H1 (cell line): ENCODE results near the gene RBM6. TPM values are rescaled to one million over a fixed set of nuclear protein-coding genes. Genes with fewer than 3 reads are reported as not detected.

Experiments used
- CTCF ChIA-PET: fragments of 300-600 bp; sonication (Branson Sonifier 250); formaldehyde crosslinking; loops from one replicate; lab custom pipeline; 2021; ENCODE audit not compliant: partially characterized antibody; lab: Charles Lee
- POLR2A ChIA-PET: fragments of 300-600 bp; sonication (Branson Sonifier 250); formaldehyde crosslinking; loops from one replicate; lab custom pipeline; 2021; ENCODE audit warnings: inconsistent platforms; ENCODE audit not compliant: partially characterized antibody; lab: Charles Lee
- DNase-seq, 2 experiments: peaks; one replicate each; pipeline versions ENCODE4 v3.0.0 to v3.0.0-alpha.2; 2010 to 2022; ENCODE audit warnings: low spot score in 2 of 2, low read depth in 1 of 2, mixed read lengths in 1 of 2
- FAIRE-seq: peaks from 2 replicates; lab custom pipeline; 2011; peaks lifted over from hg19 to GRCh38; lab: Jason Lieb, UNC
- H2AFZ ChIP-seq: 2 replicates; pipeline ENCODE4 v1.8.1; 2012; ENCODE audit warnings: low read length, inconsistent platforms
- H2AK5ac ChIP-seq: 2 replicates; pipeline ENCODE4 v1.6.1; 2013; ENCODE audit warnings: low read depth, low read length
- H2BK120ac ChIP-seq: replicated peaks from 2 replicates; pipeline ENCODE3; 2013; ENCODE audit warnings: low read depth, low read length, inconsistent platforms
- H2BK12ac ChIP-seq: 2 replicates; pipeline ENCODE4 v1.6.1; 2013; ENCODE audit warnings: low read depth, low read length
- H2BK15ac ChIP-seq: 2 replicates; pipeline ENCODE4 v1.6.1; 2013; ENCODE audit warnings: low read length
- H2BK20ac ChIP-seq: 2 replicates; pipeline ENCODE4 v1.6.1; 2013; ENCODE audit warnings: low read length
- H2BK5ac ChIP-seq: 2 replicates; pipeline ENCODE4 v1.6.1; 2013; ENCODE audit warnings: low read depth, low read length
- H3K14ac ChIP-seq: 2 replicates; pipeline ENCODE4 v1.6.1; 2013; ENCODE audit warnings: inconsistent platforms; ENCODE audit not compliant: insufficient read length
- H3K18ac ChIP-seq: 2 replicates; pipeline ENCODE4 v1.6.1; 2013; ENCODE audit warnings: low read length; ENCODE audit errors: extremely low read depth
- H3K23ac ChIP-seq: 2 replicates; pipeline ENCODE4 v1.6.1; 2013; ENCODE audit warnings: inconsistent platforms; ENCODE audit not compliant: insufficient read length
- H3K23me2 ChIP-seq: 2 replicates; pipeline ENCODE4 v1.6.1; 2013; ENCODE audit warnings: low read depth, low read length
- H3K27ac ChIP-seq: 2 replicates; pipeline ENCODE4 v1.6.1; 2011; ENCODE audit warnings: low read depth, low read length, inconsistent platforms
- H3K27me3 ChIP-seq, 4 experiments: replicated peaks in 1 of 4; 1 replicate in 1 of 4; 2 replicates in 3 of 4; pipeline versions ENCODE4 v1.6.1 to v1.8.1; 2011 to 2013; ENCODE audit warnings: low read length in 3 of 4, mild to moderate bottlenecking in 3 of 4, inconsistent platforms in 2 of 4, mixed read lengths in 2 of 4, moderate library complexity in 1 of 4; ENCODE audit not compliant: control insufficient read depth in 3 of 4, insufficient read depth in 3 of 4; ENCODE audit errors: extremely low read depth in 1 of 4
- H3K36me3 ChIP-seq, 4 experiments: 2 replicates each; pipeline versions ENCODE4 v1.6.1 to v1.8.1; 2011 to 2013; ENCODE audit warnings: mild to moderate bottlenecking in 4 of 4, low read length in 3 of 4, moderate library complexity in 2 of 4, control low read depth in 1 of 4, inconsistent platforms in 1 of 4; ENCODE audit not compliant: insufficient read depth in 4 of 4, control insufficient read depth in 2 of 4
- H3K4ac ChIP-seq: replicated peaks from 2 replicates; pipeline ENCODE3; 2013; ENCODE audit warnings: low read length, low read depth, mixed read lengths, inconsistent platforms; ENCODE audit not compliant: insufficient read length
- H3K4me1 ChIP-seq, 4 experiments: replicated peaks in 1 of 4; 1 replicate in 1 of 4; 2 replicates in 3 of 4; pipeline versions ENCODE4 v1.6.1 to v1.8.1; 2011 to 2013; ENCODE audit warnings: low read length in 3 of 4, inconsistent platforms in 2 of 4, mixed read lengths in 1 of 4; ENCODE audit not compliant: insufficient read depth in 4 of 4, control insufficient read depth in 3 of 4
- H3K4me2 ChIP-seq, 2 experiments: 2 replicates each; pipeline versions ENCODE4 v1.6.1 to v1.8.1; 2011 to 2013; ENCODE audit warnings: low read depth in 2 of 2, low read length in 2 of 2, control low read depth in 1 of 2, inconsistent platforms in 1 of 2, mild to moderate bottlenecking in 1 of 2; ENCODE audit not compliant: insufficient read depth in 1 of 2
- H3K4me3 ChIP-seq, 4 experiments: fragments of 200-600, 300-600 bp in 1 of 4; sonication (generic), shearing (Covaris generic), sonication (Bioruptor Twin) in 1 of 4; 2 replicates each; pipeline versions ENCODE4 v1.5.1 to v1.8.1; 2011 to 2016; ENCODE audit warnings: low read length in 4 of 4, low read depth in 3 of 4, control low read depth in 2 of 4, inconsistent platforms in 2 of 4, mild to moderate bottlenecking in 2 of 4, mixed read lengths in 1 of 4, moderate library complexity in 1 of 4; ENCODE audit not compliant: insufficient read depth in 2 of 4; ENCODE audit errors: extremely low read depth in 1 of 4
- H3K56ac ChIP-seq: replicated peaks from 2 replicates; pipeline ENCODE3; 2013; ENCODE audit warnings: low read depth, mild to moderate bottlenecking, mixed read lengths, low read length, inconsistent platforms; ENCODE audit not compliant: insufficient read length
- H3K79me1 ChIP-seq: 2 replicates; pipeline ENCODE4 v1.6.1; 2013; ENCODE audit warnings: low read depth, low read length, control low read depth
- H3K79me2 ChIP-seq, 2 experiments: 2 replicates each; pipeline versions ENCODE4 v1.6.1 to v1.8.1; 2012 to 2013; ENCODE audit warnings: low read length in 2 of 2, mild to moderate bottlenecking in 2 of 2, inconsistent platforms in 1 of 2; ENCODE audit not compliant: insufficient read depth in 2 of 2, control insufficient read depth in 1 of 2
- H3K9ac ChIP-seq, 4 experiments: replicated peaks in 1 of 4; 1 replicate in 1 of 4; 2 replicates in 3 of 4; pipeline versions ENCODE4 v1.6.1 to v1.8.1; 2011 to 2013; ENCODE audit warnings: low read depth in 3 of 4, low read length in 3 of 4, control low read depth in 2 of 4, mild to moderate bottlenecking in 2 of 4, moderate library complexity in 2 of 4, inconsistent platforms in 1 of 4; ENCODE audit errors: extremely low read depth in 1 of 4
- H3K9me3 ChIP-seq, 2 experiments: 2 replicates each; pipeline versions ENCODE4 v1.6.1 to v1.8.1; 2012 to 2013; ENCODE audit warnings: mild to moderate bottlenecking in 2 of 2, moderate library complexity in 2 of 2, control low read depth in 1 of 2, inconsistent platforms in 1 of 2, low read depth in 1 of 2, low read length in 1 of 2, mixed read lengths in 1 of 2; ENCODE audit not compliant: insufficient read depth in 2 of 2
- H4K20me1 ChIP-seq, 2 experiments: replicated peaks in 1 of 2; 2 replicates each; pipeline versions ENCODE3 to v1.8.1; 2011 to 2013; ENCODE audit warnings: inconsistent platforms in 2 of 2, low read length in 2 of 2, mild to moderate bottlenecking in 1 of 2; ENCODE audit not compliant: insufficient read depth in 2 of 2, control insufficient read depth in 1 of 2
- H4K5ac ChIP-seq: 2 replicates; pipeline ENCODE4 v1.6.1; 2013; ENCODE audit warnings: low read length, low read depth, mixed read lengths, inconsistent platforms; ENCODE audit not compliant: insufficient read length
- H4K8ac ChIP-seq: 2 replicates; pipeline ENCODE4 v1.8.0; 2013; ENCODE audit warnings: mild to moderate bottlenecking, moderate library complexity, low read length, inconsistent platforms; ENCODE audit not compliant: insufficient read depth; ENCODE audit errors: extremely low read depth
- H4K91ac ChIP-seq: replicated peaks from 2 replicates; pipeline ENCODE3; 2013; ENCODE audit warnings: low read length, mixed read lengths, inconsistent platforms; ENCODE audit not compliant: insufficient read length
- ASH2L ChIP-seq: fragments of 200-600, 300-600 bp; sonication (generic); IDR thresholded peaks from one replicate; pipeline ENCODE4 v1.7.1; 2017; ENCODE audit warnings: low read length
- CHD2 ChIP-seq: IDR thresholded peaks from 2 replicates; pipeline ENCODE4 v1.6.1; 2012; ENCODE audit warnings: low read length, improper control_type of control experiment
- EGR1 ChIP-seq: IDR thresholded peaks from 2 replicates; pipeline ENCODE4 v1.6.1; 2011; ENCODE audit warnings: low read depth, low read length, borderline replicate concordance
- FOSL1 ChIP-seq: IDR thresholded peaks from 2 replicates; pipeline ENCODE4 v1.6.1; 2011; ENCODE audit warnings: mild to moderate bottlenecking, low read depth, low read length, moderate library complexity; ENCODE audit not compliant: insufficient read depth
- JUN ChIP-seq: IDR thresholded peaks from 2 replicates; pipeline ENCODE4 v1.6.1; 2011; ENCODE audit warnings: low read depth, mild to moderate bottlenecking, improper control_type of control experiment, low read length
- KDM4A ChIP-seq: IDR thresholded peaks from one replicate; pipeline ENCODE4 v1.7.1; 2012; ENCODE audit warnings: low read depth, mild to moderate bottlenecking, moderate library complexity, low read length, inconsistent platforms; ENCODE audit not compliant: severe bottlenecking
- RAD21 ChIP-seq, 2 experiments: IDR thresholded peaks in 1 of 2; conservative IDR thresholded peaks in 1 of 2; 2 replicates each; pipeline ENCODE4 v1.6.1; 2011; ENCODE audit warnings: low read depth in 2 of 2, low read length in 2 of 2, improper control_type of control experiment in 1 of 2, inconsistent platforms in 1 of 2, mild to moderate bottlenecking in 1 of 2, moderate library complexity in 1 of 2
- RFX5 ChIP-seq: IDR thresholded peaks from 2 replicates; pipeline ENCODE4 v1.6.1; 2011; ENCODE audit warnings: low read depth, low read length, improper control_type of control experiment, borderline replicate concordance
- SIN3A ChIP-seq, 2 experiments: IDR thresholded peaks in 1 of 2; conservative IDR thresholded peaks in 1 of 2; 2 replicates each; pipeline ENCODE4 v1.6.1; 2011 to 2012; ENCODE audit warnings: low read length in 2 of 2, improper control_type of control experiment in 1 of 2, low read depth in 1 of 2, mild to moderate bottlenecking in 1 of 2
- SIRT6 ChIP-seq: IDR thresholded peaks from one replicate; pipeline ENCODE4 v1.7.1; 2012; ENCODE audit warnings: low read length, inconsistent platforms
- SIX5 ChIP-seq: IDR thresholded peaks from 2 replicates; pipeline ENCODE4 v1.6.1; 2011; ENCODE audit warnings: mild to moderate bottlenecking, low read depth, low read length
- SRF ChIP-seq: IDR thresholded peaks from 2 replicates; pipeline ENCODE4 v1.6.1; 2011; ENCODE audit warnings: mild to moderate bottlenecking, low read depth, low read length, moderate library complexity
- TAF7 ChIP-seq: optimal IDR thresholded peaks from 2 replicates; pipeline ENCODE3; 2011; ENCODE audit warnings: low read depth, mild to moderate bottlenecking, inconsistent platforms, low read length, moderate library complexity, borderline replicate concordance
- TCF12 ChIP-seq: IDR thresholded peaks from 2 replicates; pipeline ENCODE4 v1.6.1; 2011; ENCODE audit warnings: low read depth, mild to moderate bottlenecking, low read length
- WGBS, 2 experiments: shearing (Covaris generic) in 1 of 2; methylation state at CpG; one replicate each; pipeline versions ENCODE4 v1.1.6 to v1.1.7; 2013 to 2015; ENCODE audit warnings: low lambda C conversion rate in 2 of 2, mixed read lengths in 2 of 2, inconsistent platforms in 1 of 2, low coverage in 1 of 2, missing lambda C conversion rate in 1 of 2; ENCODE audit not compliant: insufficient replicate concordance in 2 of 2, insufficient coverage in 1 of 2, insufficient read length in 1 of 2; ENCODE audit errors: extremely low coverage in 1 of 2, missing lambda C conversion rate in 1 of 2; 5-methylcytosine and 5-hydroxymethylcytosine counted together
- polyA plus RNA-seq, 7 experiments: library from polyadenylated mRNA; depleted of rRNA in 3 of 7; stranded (reverse) in 5 of 7; unstranded in 2 of 7; fragments of >200 nt in 5 of 7; fragments of 200-250 nt in 2 of 7; gene quantifications; 1 replicate in 5 of 7; 2 replicates in 1 of 7; 4 replicates in 1 of 7; pipeline versions ENCODE4 v1.2.1 to v1.2.3, GENCODE V29; 2011 to 2013; ENCODE audit warnings: missing spikeins in 2 of 7, mixed read lengths in 2 of 7
- total RNA-seq: library from RNA; stranded (reverse); fragmentation: NEBNext Ultra II Directional; extraction: Animal tissue kit (Norgen Biotek cat#: 25700); gene quantifications from 2 replicates; pipeline ENCODE4 v1.2.1, GENCODE V29; 2021

RBM6 gene
- total and polyA plus RNA-seq, 2 of the 8 experiments (the other 6 are each of a cell fraction or from before 2014, with no cell fraction given): 30.6 to 80.1 TPM

DNA sequence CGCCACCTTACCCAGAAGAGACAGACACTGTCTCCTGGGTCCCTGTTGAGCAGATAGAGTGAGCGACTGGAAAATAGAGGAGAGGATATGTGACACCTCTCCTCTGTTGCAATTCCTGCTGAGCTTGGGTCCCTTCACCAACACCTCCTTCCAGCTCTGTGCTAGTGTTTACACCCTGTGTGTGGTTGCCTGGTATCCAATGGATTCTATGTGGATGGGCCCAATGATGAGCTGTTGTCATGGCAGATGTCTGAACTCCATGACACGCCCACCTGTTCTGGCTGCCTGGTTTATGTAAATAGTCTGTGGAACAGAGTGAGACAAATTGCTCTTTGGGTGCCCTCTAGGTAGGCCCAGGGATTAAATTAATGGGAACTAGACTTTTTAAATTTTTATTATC lies 172.5 kb downstream of the RBM6 start:
- POLR2A ChIA-PET: interaction anchor here (0.7 kb wide), 1 partner anchor 10 kb away, joined by 3 read pairs; no protein-coding TSS in a partner anchor

More for the DNA sequence above, 172.5 kb downstream of the RBM6 start:
- H3K9ac ChIP-seq: no peak overlapping the region
- H2BK5ac ChIP-seq: no peak overlapping the region
- no peak overlapping the region for H4K91ac ChIP-seq
- H2BK12ac ChIP-seq: no peak overlapping the region
- H3K4me2 ChIP-seq: no peak overlapping the region
- H3K18ac ChIP-seq: no peak overlapping the region
- CTCF ChIA-PET: interaction anchor here (0.9 to 20.9 kb wide), 4 partner anchors 8 to 75 kb away, joined by 3 to 591 read pairs (median 5); partner anchors contain the start of gene GNAT1
- no peak overlapping the region for H3K4ac ChIP-seq
- peaks cover 57 to 99% (median 89%) of the 10 kb centered on the region in 4 experiments for H3K36me3 ChIP-seq
- H3K79me1 ChIP-seq: no peaks in the 10 kb centered on the region
- no peak for DNase-seq
- no peak overlapping the region for H2BK120ac ChIP-seq
- H3K23me2 ChIP-seq: no peaks in the 10 kb centered on the region
- H2AFZ ChIP-seq: no peak overlapping the region
- H3K4me1 ChIP-seq: 0 out of 7 replicates have a peak, but pooled peaks cover 0 to 2% (median 0%) of the 10 kb centered on the region in 4 experiments
- H3K23ac ChIP-seq: no peak overlapping the region
- peaks cover 0 to 6% of the 10 kb centered on the region in 2 experiments for H4K20me1 ChIP-seq
- no peak overlapping the region for H2BK15ac ChIP-seq
- H3K9me3 ChIP-seq: no peaks in the 10 kb centered on the region
- H4K5ac ChIP-seq: no peak overlapping the region
- no peaks in the 10 kb centered on the region for H3K27me3 ChIP-seq
- H3K27ac ChIP-seq: no peak overlapping the region
- no peak for FAIRE-seq
- no peaks in the 10 kb centered on the region for H3K79me2 ChIP-seq
- H2BK20ac ChIP-seq: no peak overlapping the region
- 86% methylated on average over 3 of the region's 3 CpGs; no CpG with 5 or more reads in 1 of the 2 experiments for WGBS, 2 experiments
- no peak overlapping the region for H3K4me3 ChIP-seq
- H4K8ac ChIP-seq: no peak overlapping the region
- no peak for TF ChIP-seq FOSL1
- TF ChIP-seq SIN3A (conservative IDR thresholded peaks at IDR 0.05 in 1 of 2, IDR thresholded peaks at IDR 0.05 in 1 of 2; ENCODE audit: low read depth in 1 of 2, low read length in 2 of 2): no peak
- TF ChIP-seq ASH2L: no peak
- TF ChIP-seq SRF: no peak
- no peak for TF ChIP-seq EGR1
- TF ChIP-seq CHD2: no peak
- no peak for TF ChIP-seq SIRT6
- no peak for TF ChIP-seq KDM4A
- TF ChIP-seq RFX5: no peak
- TF ChIP-seq RAD21 (IDR thresholded peaks at IDR 0.05 in 1 of 2, conservative IDR thresholded peaks at IDR 0.05 in 1 of 2; ENCODE audit: low read depth in 2 of 2, low read length in 2 of 2): no peak
- TF ChIP-seq JUN: no peak
- TF ChIP-seq TCF12: no peak
- no peak for TF ChIP-seq SIX5
- TF ChIP-seq TAF7: no peak
- no peak overlapping the region for H3K56ac ChIP-seq
- H2AK5ac ChIP-seq: no peak overlapping the region
- no peak overlapping the region for H3K14ac ChIP-seq
